SK-N-MC (cell line): Measurements from ENCODE around the gene SET.

Source experiments
- FOXP2 ChIP-seq: optimal IDR thresholded peaks from 2 replicates; pipeline ENCODE3; 2011; ENCODE audit warnings: mild to moderate bottlenecking, moderate library complexity; ENCODE audit not compliant: insufficient read depth; ENCODE audit errors: extremely low read length, control extremely low read depth
- POLR2AphosphoS5 ChIP-seq: IDR thresholded peaks from 2 replicates; pipeline ENCODE4 v1.6.1; 2012; ENCODE audit warnings: mild to moderate bottlenecking, low read depth, low read length, borderline replicate concordance

GRCh38 chr9:128684325-128685199 is 4.5 kb upstream of the SET start:
- peak; percentile 24 for TF ChIP-seq FOXP2
- TF ChIP-seq POLR2AphosphoS5: peak; percentile 1; the same call in 1 of the 2 replicates
